HL-60 (cell line): ENCODE results near the gene CACNA2D3.

Experiments used
- DNase-seq, 2 experiments: peaks; one replicate each; pipeline ENCODE4 v3.0.0-alpha.2; 2010 to 2020; ENCODE audit warnings: low read depth in 1 of 2, low spot score in 1 of 2
- H3K27ac ChIP-seq: fragments of 250-450 bp; sonication (Bioruptor Pico); replicated peaks from 2 replicates; pipeline ENCODE4 v1.5.1; 2020; ENCODE audit warnings: mild to moderate bottlenecking, moderate library complexity
- H3K27me3 ChIP-seq: fragments of 250-450 bp; sonication (Bioruptor Pico); 2 replicates; pipeline ENCODE4 v1.5.1; 2021; ENCODE audit warnings: mild to moderate bottlenecking, moderate library complexity; ENCODE audit not compliant: insufficient read depth, poor library complexity, severe bottlenecking
- H3K4me3 ChIP-seq: replicated peaks from 2 replicates; pipeline ENCODE4 v1.5.1; 2011; ENCODE audit warnings: mild to moderate bottlenecking, control low read depth, low read length; ENCODE audit not compliant: insufficient read depth
- CTCF ChIP-seq: IDR thresholded peaks from one replicate; pipeline ENCODE4 v1.5.1; 2011; ENCODE audit warnings: low read length, control low read depth, inconsistent platforms; ENCODE audit not compliant: insufficient read depth
- GABPA ChIP-seq: IDR thresholded peaks from 2 replicates; pipeline ENCODE4 v1.6.1; 2012; ENCODE audit warnings: low read depth
- POLR2AphosphoS5 ChIP-seq: IDR thresholded peaks from 2 replicates; pipeline ENCODE4 v1.6.1; 2012; ENCODE audit warnings: low read depth
- SPI1 ChIP-seq: IDR thresholded peaks from 2 replicates; pipeline ENCODE4 v1.6.1; 2012; ENCODE audit warnings: low read depth, mild to moderate bottlenecking, borderline replicate concordance
- TF ChIP-seq, protein P1 (sequence below): IDR thresholded peaks from 2 replicates; pipeline ENCODE4 v1.6.1; 2012; ENCODE audit warnings: low read depth; ENCODE audit not compliant: insufficient replicate concordance

Gene CACNA2D3

GRCh38 chr3:54915181-54915580, 792.8 kb downstream of the CACNA2D3 start:
- TF ChIP-seq SPI1 (no peak), CTCF (no peak), GABPA (no peak)
- no peak for DNase-seq
- no peaks in the 10 kb centered on the region for H3K27me3 ChIP-seq
- H3K27ac ChIP-seq, result no peak overlapping the region
- H3K4me3 ChIP-seq, result no peak overlapping the region

DNA sequence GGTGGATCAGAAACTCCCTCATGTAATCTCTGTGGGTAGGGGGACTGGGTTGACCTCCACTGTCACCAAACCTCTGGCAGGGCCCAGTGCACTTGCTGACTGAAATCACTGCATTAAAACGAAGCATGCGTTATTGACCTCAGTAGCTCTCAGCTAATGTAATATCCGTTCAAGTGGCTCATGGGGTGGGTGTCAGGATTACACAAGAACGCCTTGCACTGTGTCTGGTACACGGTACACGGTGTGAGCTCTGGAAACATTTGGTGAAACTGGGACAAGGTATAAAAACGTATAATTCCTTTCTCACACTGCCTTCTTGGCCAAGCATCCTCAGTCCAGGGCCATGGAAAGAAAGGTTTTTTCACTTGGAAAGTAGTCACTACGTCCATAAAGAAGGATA, 793.6 kb downstream of the CACNA2D3 start:
- TF ChIP-seq SPI1 (no peak), GABPA (no peak), CTCF (no peak), POLR2AphosphoS5 (no peak)
- TF ChIP-seq, protein P1, sequence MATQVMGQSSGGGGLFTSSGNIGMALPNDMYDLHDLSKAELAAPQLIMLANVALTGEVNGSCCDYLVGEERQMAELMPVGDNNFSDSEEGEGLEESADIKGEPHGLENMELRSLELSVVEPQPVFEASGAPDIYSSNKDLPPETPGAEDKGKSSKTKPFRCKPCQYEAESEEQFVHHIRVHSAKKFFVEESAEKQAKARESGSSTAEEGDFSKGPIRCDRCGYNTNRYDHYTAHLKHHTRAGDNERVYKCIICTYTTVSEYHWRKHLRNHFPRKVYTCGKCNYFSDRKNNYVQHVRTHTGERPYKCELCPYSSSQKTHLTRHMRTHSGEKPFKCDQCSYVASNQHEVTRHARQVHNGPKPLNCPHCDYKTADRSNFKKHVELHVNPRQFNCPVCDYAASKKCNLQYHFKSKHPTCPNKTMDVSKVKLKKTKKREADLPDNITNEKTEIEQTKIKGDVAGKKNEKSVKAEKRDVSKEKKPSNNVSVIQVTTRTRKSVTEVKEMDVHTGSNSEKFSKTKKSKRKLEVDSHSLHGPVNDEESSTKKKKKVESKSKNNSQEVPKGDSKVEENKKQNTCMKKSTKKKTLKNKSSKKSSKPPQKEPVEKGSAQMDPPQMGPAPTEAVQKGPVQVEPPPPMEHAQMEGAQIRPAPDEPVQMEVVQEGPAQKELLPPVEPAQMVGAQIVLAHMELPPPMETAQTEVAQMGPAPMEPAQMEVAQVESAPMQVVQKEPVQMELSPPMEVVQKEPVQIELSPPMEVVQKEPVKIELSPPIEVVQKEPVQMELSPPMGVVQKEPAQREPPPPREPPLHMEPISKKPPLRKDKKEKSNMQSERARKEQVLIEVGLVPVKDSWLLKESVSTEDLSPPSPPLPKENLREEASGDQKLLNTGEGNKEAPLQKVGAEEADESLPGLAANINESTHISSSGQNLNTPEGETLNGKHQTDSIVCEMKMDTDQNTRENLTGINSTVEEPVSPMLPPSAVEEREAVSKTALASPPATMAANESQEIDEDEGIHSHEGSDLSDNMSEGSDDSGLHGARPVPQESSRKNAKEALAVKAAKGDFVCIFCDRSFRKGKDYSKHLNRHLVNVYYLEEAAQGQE, result no peak
- H3K27me3 ChIP-seq, result no peaks in the 10 kb centered on the region
- DNase-seq, result no peak
- no peak overlapping the region for H3K27ac ChIP-seq
- no peak overlapping the region for H3K4me3 ChIP-seq

- no peak for TF ChIP-seq GABPA
- Histone ChIP-seq H3K27me3 (no peaks in the 10 kb centered on the region), H3K4me3 (no peak overlapping the region), H3K27ac (no peak overlapping the region)
- no peak for DNase-seq
Measured at GRCh38 chr3:54916732-54917131, 794.4 kb downstream of the CACNA2D3 start.

DNA sequence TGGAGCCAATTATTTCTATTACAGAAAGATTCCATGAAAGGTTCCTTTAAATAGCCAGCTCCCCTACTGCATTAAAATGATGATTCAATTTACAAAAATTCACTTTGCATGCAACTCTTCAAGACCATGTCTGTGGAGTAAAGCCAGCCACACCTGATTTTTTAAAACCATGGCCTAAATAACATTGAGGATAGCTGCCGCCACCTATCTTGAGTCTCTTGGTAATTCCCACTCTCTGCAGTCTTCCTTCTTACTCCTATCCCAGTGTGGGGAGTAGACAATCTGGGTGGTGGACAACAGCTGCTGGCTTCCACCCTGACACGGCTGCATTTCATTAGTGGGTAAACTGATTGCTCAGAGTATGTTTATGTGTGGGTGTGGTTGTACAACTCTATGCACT, 794.8 kb downstream of the CACNA2D3 start:
- TF ChIP-seq CTCF (no peak), SPI1 (no peak), GABPA (no peak), POLR2AphosphoS5 (no peak)
- TF ChIP-seq, protein P1, result no peak
- Histone ChIP-seq H3K27me3 (no peaks in the 10 kb centered on the region), H3K27ac (no peak overlapping the region), H3K4me3 (no peak overlapping the region)
- no peak for DNase-seq
